Stomach (tissue), 4 donors: ENCODE measurements around the gene NANS.

Experiments
- CTCF ChIP-seq, 7 experiments: fragments of 450-650 bp in 4 of 7; fragments of 200-600 bp in 3 of 7; sonication (generic) in 3 of 7; IDR thresholded peaks; one replicate each; pipeline ENCODE4 v1.5.1; 2016 to 2019; ENCODE audit warnings: antibody characterized with exemption in 7 of 7, control low read depth in 2 of 7, mild to moderate bottlenecking in 1 of 7
- EP300 ChIP-seq: sonication (generic); formaldehyde crosslinking; IDR thresholded peaks from one replicate; pipeline ENCODE4 v1.6.1; 2017; ENCODE audit warnings: antibody characterized with exemption
- POLR2A ChIP-seq, 4 donors: fragments of 450-650 bp; IDR thresholded peaks; one replicate each; pipeline ENCODE4 v1.6.1; 2016; ENCODE audit warnings: antibody characterized with exemption in 4 of 4, control low read depth in 2 of 4, mild to moderate bottlenecking in 1 of 4, moderate library complexity in 1 of 4
- POLR2AphosphoS5 ChIP-seq, 3 donors: sonication (generic); formaldehyde crosslinking; IDR thresholded peaks; one replicate each; pipeline ENCODE4 v1.6.1; 2016; ENCODE audit warnings: antibody characterized with exemption in 3 of 3

- TF ChIP-seq CTCF (IDR thresholded peaks at IDR 0.05) (no peak), POLR2A (IDR thresholded peaks at IDR 0.05) (no peak), EP300 (no peak), POLR2AphosphoS5 (IDR thresholded peaks at IDR 0.05) (no peak)
Measured at GRCh38 chr9:98010445-98010844, 46.1 kb upstream of the NANS start.
